Smooth muscle cell (in vitro differentiated cells): ENCODE measurements around the gene TTC1. TPM values are rescaled to one million over a fixed set of nuclear protein-coding genes. Genes with fewer than 3 reads are reported as not detected.
A peak's percentile ranks its signal among the peaks of the same experiment; 100 is the strongest.
"Not testable (repeated sequence)": the region's sequence is repeated elsewhere in the genome, so short reads cannot be mapped to it uniquely, and the experiment has no call there.

Source experiments
- DNase-seq: peaks from one replicate; lab custom pipeline; 2025; ENCODE audit not compliant: unreplicated experiment; lab: John Stamatoyannopoulos, UW
- H2AFZ ChIP-seq: fragments of 200-600 bp; sonication (generic); 2 replicates; pipeline ENCODE4 v1.6.0; 2016; ENCODE audit warnings: antibody characterized with exemption, low read depth, mild to moderate bottlenecking
- H3F3A ChIP-seq: fragments of 200-600 bp; sonication (generic); 2 replicates; pipeline ENCODE4 v1.6.0; 2017; ENCODE audit warnings: antibody characterized with exemption, low read depth
- H3K27ac ChIP-seq: fragments of 200-600 bp; sonication (generic); 2 replicates; pipeline ENCODE4 v1.5.1; 2016; ENCODE audit warnings: low read depth, mild to moderate bottlenecking
- H3K27me3 ChIP-seq: fragments of 200-600 bp; sonication (generic); 2 replicates; pipeline ENCODE4 v1.6.1; 2016; ENCODE audit warnings: low read depth, mild to moderate bottlenecking
- H3K36me3 ChIP-seq: fragments of 200-600 bp; sonication (generic); 2 replicates; pipeline ENCODE4 v1.5.1; 2016; ENCODE audit warnings: low read depth
- H3K4me1 ChIP-seq: fragments of 200-600 bp; sonication (generic); 2 replicates; pipeline ENCODE4 v1.5.1; 2016; ENCODE audit warnings: low read depth
- H3K4me2 ChIP-seq: fragments of 200-600 bp; sonication (generic); 2 replicates; pipeline ENCODE4 v1.6.0; 2016; ENCODE audit warnings: mild to moderate bottlenecking
- H3K4me3 ChIP-seq: fragments of 200-600 bp; sonication (generic); 2 replicates; pipeline ENCODE4 v1.5.1; 2016; ENCODE audit warnings: mild to moderate bottlenecking
- H3K79me2 ChIP-seq: fragments of 200-600 bp; sonication (generic); 2 replicates; pipeline ENCODE4 v1.6.0; 2016; ENCODE audit warnings: low read depth, mild to moderate bottlenecking
- H3K9ac ChIP-seq: fragments of 200-600 bp; sonication (generic); 2 replicates; pipeline ENCODE4 v1.6.0; 2016; ENCODE audit warnings: low read depth
- H3K9me3 ChIP-seq: fragments of 200-600 bp; sonication (generic); replicated peaks from 2 replicates; pipeline ENCODE4 v1.5.1; 2016; ENCODE audit warnings: low read depth
- H4K20me1 ChIP-seq: fragments of 200-600 bp; sonication (generic); 2 replicates; pipeline ENCODE4 v1.6.0; 2016; ENCODE audit warnings: low read depth
- WGBS: methylation state at CpG from one replicate; pipeline ENCODE4 v1.1.7; 2016; ENCODE audit warnings: low lambda C conversion rate; 5-methylcytosine and 5-hydroxymethylcytosine counted together
- polyA plus RNA-seq: library from polyadenylated mRNA; unstranded; fragments of >200 nt; fragmentation: Nextera tagmentation; extraction: Ambion mirVana; gene quantifications from 2 replicates; pipeline ENCODE4 v1.2.1, GENCODE V29; 2016
- total RNA-seq: library from RNA; depleted of rRNA; stranded (reverse); fragments of >200 nt; gene quantifications from 2 replicates; pipeline ENCODE4 v1.2.3, GENCODE V29; 2014
- TF ChIP-seq, protein P1 (sequence below): fragments of 200-600 bp; sonication (generic); IDR thresholded peaks from 2 replicates; pipeline ENCODE4 v1.5.1; 2017; ENCODE audit warnings: borderline replicate concordance, mild to moderate bottlenecking, antibody characterized with exemption; ENCODE audit not compliant: insufficient read depth, poor library complexity, severe bottlenecking

The TTC1 gene
- total and polyA plus RNA-seq, 2 experiments from 2014 or later, result 31.5 to 50.7 TPM

DNA sequence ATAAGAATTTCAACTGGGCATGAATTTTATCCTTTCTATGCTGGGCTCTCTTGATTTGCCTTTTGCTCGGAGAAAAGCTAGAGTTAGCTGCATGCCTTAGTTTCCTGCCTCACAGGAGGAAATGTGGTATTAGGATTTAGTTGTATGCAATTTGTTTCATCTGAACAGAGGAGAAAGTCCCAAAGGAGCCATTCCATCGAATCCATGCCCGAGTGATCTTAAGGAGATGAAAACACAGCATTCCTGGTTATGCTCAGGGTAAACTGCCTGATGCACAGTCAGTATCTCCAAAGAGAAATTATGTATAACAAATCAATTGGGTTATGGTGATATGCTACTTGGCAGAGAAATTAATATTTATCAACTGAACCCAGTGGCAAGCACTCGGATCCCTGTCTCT lies 51.1 kb downstream of the TTC1 start:
- H3K4me3 ChIP-seq, result no peak overlapping the region
- no peak for DNase-seq
- no peaks in the 10 kb centered on the region for H4K20me1 ChIP-seq
- 93% methylated on average over 4 of the region's 4 CpGs for WGBS
- H3K4me2 ChIP-seq, result no peak overlapping the region
- TF ChIP-seq, protein P1, sequence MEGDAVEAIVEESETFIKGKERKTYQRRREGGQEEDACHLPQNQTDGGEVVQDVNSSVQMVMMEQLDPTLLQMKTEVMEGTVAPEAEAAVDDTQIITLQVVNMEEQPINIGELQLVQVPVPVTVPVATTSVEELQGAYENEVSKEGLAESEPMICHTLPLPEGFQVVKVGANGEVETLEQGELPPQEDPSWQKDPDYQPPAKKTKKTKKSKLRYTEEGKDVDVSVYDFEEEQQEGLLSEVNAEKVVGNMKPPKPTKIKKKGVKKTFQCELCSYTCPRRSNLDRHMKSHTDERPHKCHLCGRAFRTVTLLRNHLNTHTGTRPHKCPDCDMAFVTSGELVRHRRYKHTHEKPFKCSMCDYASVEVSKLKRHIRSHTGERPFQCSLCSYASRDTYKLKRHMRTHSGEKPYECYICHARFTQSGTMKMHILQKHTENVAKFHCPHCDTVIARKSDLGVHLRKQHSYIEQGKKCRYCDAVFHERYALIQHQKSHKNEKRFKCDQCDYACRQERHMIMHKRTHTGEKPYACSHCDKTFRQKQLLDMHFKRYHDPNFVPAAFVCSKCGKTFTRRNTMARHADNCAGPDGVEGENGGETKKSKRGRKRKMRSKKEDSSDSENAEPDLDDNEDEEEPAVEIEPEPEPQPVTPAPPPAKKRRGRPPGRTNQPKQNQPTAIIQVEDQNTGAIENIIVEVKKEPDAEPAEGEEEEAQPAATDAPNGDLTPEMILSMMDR, result no peak
- no peak overlapping the region for H3K9ac ChIP-seq
- H3K79me2 ChIP-seq, result no peaks in the 10 kb centered on the region
- H3K4me1 ChIP-seq, result peaks cover 5% of the 10 kb centered on the region
- H2AFZ ChIP-seq, result no peak overlapping the region
- no peaks in the 10 kb centered on the region for H3K9me3 ChIP-seq
- H3K27ac ChIP-seq, result no peak overlapping the region
- no peaks in the 10 kb centered on the region for H3K27me3 ChIP-seq
- H3K36me3 ChIP-seq, result no peaks in the 10 kb centered on the region
- peaks cover 3% of the 10 kb centered on the region for H3F3A ChIP-seq

DNA sequence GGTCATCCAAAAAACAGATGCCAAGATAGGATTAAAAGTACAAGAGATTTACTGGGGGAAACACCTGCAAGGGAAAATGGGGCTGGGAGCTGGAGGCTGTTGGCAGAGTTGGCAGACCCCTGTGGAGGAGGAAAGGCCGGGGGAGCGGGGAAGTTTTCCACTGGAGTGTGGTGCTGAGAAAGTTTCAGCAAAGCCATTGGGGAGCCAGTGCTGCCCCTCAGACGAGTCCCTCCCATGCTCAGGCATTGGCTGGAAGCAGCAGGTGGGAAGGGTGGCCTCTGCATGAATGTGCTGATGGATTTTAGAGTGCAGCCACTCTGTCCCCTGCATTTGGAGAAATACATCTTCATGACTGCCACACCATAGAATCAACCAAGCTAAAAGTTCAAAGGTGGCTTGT lies 52.8 kb downstream of the TTC1 start:
- peaks cover 3% of the 10 kb centered on the region for H3F3A ChIP-seq
- no peaks in the 10 kb centered on the region for H3K27me3 ChIP-seq
- no peaks in the 10 kb centered on the region for H3K36me3 ChIP-seq
- 60% methylated on average over 3 of the region's 3 CpGs for WGBS
- H3K9me3 ChIP-seq, result no peaks in the 10 kb centered on the region
- no peaks in the 10 kb centered on the region for H3K79me2 ChIP-seq
- no peak for DNase-seq
- no peak overlapping the region for H3K4me2 ChIP-seq
- no peak overlapping the region for H3K9ac ChIP-seq
- H3K27ac ChIP-seq, result no peak overlapping the region
- TF ChIP-seq, protein P1, result no peak
- no peaks in the 10 kb centered on the region for H4K20me1 ChIP-seq
- H3K4me1 ChIP-seq, result peaks cover 7% of the 10 kb centered on the region
- H2AFZ ChIP-seq, result no peak overlapping the region
- H3K4me3 ChIP-seq, result no peak overlapping the region

DNA sequence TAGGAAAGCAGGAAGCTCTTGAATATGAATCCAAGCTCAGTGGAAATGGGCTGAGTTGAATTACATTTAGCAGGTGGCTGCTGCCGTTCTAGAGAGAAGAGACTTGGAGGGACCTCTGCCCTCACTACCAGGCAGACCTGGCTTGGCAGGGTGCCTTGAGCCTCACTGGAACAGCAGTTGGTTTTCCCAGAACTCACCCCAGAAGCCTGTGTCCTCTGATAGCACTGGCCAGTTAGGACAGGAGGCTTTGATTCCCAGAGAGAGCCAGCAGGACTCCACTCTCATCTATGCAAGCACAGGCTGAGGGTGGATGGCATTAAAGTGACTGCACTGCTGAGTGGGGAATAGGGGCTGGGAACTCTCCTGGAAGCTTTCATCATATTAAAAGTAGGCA lies 55.5 kb downstream of the TTC1 start:
- no peak for DNase-seq
- H3K36me3 ChIP-seq, result no peaks in the 10 kb centered on the region
- WGBS, result 55% methylated on average over 1 of the region's 1 CpG
- H3K79me2 ChIP-seq, result no peaks in the 10 kb centered on the region
- peaks cover 7% of the 10 kb centered on the region for H3K4me1 ChIP-seq
- H4K20me1 ChIP-seq, result no peaks in the 10 kb centered on the region
- no peaks in the 10 kb centered on the region for H3K9me3 ChIP-seq
- H3K4me3 ChIP-seq, result no peak overlapping the region
- no peak overlapping the region for H2AFZ ChIP-seq
- H3K27me3 ChIP-seq, result no peaks in the 10 kb centered on the region
- no peak overlapping the region for H3K9ac ChIP-seq
- H3F3A ChIP-seq, result peaks cover 11% of the 10 kb centered on the region
- H3K4me2 ChIP-seq, result no peak overlapping the region
- TF ChIP-seq, protein P1, result no peak
- H3K27ac ChIP-seq, result peak overlapping the region; percentile 78

DNA sequence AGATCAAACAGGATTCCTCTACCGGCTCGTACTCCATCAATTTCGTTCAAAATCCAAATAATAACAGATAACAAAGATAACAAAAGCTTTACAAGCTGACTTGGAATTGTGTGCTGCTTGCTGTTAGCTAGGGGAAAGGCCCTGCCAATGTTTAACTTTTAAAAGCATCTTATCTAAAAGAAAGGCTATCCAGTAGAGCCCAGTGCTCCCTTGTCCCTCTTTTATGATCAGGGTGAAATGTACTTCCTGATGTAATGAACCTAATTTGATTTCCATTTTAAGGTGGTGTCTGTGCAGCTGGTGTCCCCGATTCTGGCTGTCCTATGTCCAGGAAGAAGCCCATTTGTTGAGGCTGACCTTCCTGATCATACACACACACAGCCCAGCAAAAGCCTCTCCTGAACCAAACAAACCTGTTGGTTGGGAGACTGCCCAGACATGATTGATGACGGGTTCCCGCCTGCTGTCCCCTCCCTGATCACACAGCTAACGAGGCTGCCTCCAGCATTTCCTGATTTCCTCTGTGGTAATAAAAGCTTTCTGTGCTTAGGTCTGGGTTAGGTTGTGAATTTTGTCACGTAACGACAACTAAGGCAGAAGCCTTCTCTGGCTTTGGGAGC lies 56.2 kb downstream of the TTC1 start:
- TF ChIP-seq, protein P1, result no peak
- no peak overlapping the region for H2AFZ ChIP-seq
- no peak for DNase-seq
- peak overlapping the region; percentile 24 for H3K9ac ChIP-seq
- H3F3A ChIP-seq, result peaks cover 15% of the 10 kb centered on the region
- peak overlapping the region; percentile 3 for H3K4me2 ChIP-seq
- H3K27me3 ChIP-seq, result no peaks in the 10 kb centered on the region
- no peaks in the 10 kb centered on the region for H3K9me3 ChIP-seq
- H4K20me1 ChIP-seq, result no peaks in the 10 kb centered on the region
- no peaks in the 10 kb centered on the region for H3K79me2 ChIP-seq
- 14% methylated on average over 9 of the region's 9 CpGs for WGBS
- H3K4me3 ChIP-seq, result no peak overlapping the region
- no peaks in the 10 kb centered on the region for H3K36me3 ChIP-seq
- H3K4me1 ChIP-seq, result peaks cover 7% of the 10 kb centered on the region
- peak overlapping the region; percentile 78 for H3K27ac ChIP-seq

DNA sequence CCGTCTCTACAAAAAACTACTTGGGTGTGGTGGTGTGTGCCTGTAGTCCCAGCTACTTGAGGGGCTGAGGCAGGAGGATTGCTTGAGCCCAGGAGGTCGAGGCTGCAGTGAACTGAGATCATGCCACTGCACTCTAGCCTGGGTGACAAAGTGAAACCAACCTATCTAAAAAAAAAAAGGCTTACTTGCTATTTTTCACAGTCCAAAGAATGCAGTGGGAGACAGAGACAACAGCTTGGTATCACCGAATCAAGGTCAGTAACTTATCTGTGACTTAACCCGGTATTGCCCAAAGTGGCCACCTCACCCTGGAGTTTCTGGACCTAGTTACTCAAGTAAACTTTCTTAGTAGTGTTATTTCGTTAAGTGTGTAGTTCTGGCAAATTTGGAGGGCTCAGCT lies 60.2 kb downstream of the TTC1 start:
- not testable (repeated sequence) for DNase-seq, H3K27ac ChIP-seq, H2AFZ ChIP-seq, H3K4me3 ChIP-seq, H3K9me3 ChIP-seq, H3K36me3 ChIP-seq, H4K20me1 ChIP-seq, H3K4me2 ChIP-seq, H3K27me3 ChIP-seq, H3K79me2 ChIP-seq, H3K9ac ChIP-seq
- 74% methylated on average over 5 of the region's 5 CpGs for WGBS
- peaks cover 31% of the 10 kb centered on the region for H3F3A ChIP-seq
- H3K4me1 ChIP-seq, result peaks cover 15% of the 10 kb centered on the region
